ENCODE data around the gene NDUFA6. TPM values are rescaled to one million over a fixed set of nuclear protein-coding genes. Genes with fewer than 3 reads are reported as not detected.

NDUFA6 gene
- total RNA-seq, 2 experiments from 2014 or later = 52.8 to 59.8 TPM

DNA sequence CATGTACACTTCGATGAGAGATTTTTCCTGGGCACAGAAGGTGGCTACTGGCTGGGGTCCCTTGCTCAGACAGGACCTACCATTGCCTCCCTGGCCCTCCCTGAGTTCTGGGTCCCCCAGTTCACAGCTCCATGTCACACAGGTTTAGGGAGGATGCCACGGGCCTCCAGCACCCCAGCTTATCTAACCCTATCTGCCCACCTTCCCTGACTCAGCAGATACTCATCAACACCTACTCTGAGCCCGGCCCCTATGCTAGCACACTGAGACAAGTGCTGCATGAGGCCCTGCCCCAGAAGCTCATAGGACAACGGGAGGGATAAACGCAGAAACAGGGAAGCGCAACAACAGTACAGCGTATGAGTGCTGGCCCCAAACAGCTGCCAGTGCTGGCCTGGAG, 29.5 kb downstream of the NDUFA6 start:
- TF ChIP-seq, protein P1, sequence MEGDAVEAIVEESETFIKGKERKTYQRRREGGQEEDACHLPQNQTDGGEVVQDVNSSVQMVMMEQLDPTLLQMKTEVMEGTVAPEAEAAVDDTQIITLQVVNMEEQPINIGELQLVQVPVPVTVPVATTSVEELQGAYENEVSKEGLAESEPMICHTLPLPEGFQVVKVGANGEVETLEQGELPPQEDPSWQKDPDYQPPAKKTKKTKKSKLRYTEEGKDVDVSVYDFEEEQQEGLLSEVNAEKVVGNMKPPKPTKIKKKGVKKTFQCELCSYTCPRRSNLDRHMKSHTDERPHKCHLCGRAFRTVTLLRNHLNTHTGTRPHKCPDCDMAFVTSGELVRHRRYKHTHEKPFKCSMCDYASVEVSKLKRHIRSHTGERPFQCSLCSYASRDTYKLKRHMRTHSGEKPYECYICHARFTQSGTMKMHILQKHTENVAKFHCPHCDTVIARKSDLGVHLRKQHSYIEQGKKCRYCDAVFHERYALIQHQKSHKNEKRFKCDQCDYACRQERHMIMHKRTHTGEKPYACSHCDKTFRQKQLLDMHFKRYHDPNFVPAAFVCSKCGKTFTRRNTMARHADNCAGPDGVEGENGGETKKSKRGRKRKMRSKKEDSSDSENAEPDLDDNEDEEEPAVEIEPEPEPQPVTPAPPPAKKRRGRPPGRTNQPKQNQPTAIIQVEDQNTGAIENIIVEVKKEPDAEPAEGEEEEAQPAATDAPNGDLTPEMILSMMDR (IDR thresholded peaks at IDR 0.05) = no peak
- intact Hi-C loops (cut with DNase I, micrococcal nuclease) = no loop called here
- Mint-ChIP-seq H3K9me3 (peaks cover 8% of the 10 kb centered on the region), H3K27ac (no peak overlapping the region), H3K4me3 (no peak overlapping the region), H3K4me1 (ENCODE audit: low read depth) (no peaks in the 10 kb centered on the region), H3K27me3 (no peaks in the 10 kb centered on the region), H3K36me3 (ENCODE audit: low read depth) (peaks cover 70% of the 10 kb centered on the region)
- Histone ChIP-seq H3K36me3 (ENCODE audit: insufficient read depth, low read length) (peaks cover 46% of the 10 kb centered on the region), H3K4me3 (ENCODE audit: low read length) (no peak overlapping the region), H3K4me1 (ENCODE audit: insufficient read depth, low read length) (no peaks in the 10 kb centered on the region), H3K27ac (ENCODE audit: low read depth in 1 of 2, low read length in 2 of 2) (no peak overlapping the region), H3K9me3 (ENCODE audit: control insufficient read depth in 1 of 2, insufficient read depth in 1 of 2, low read length in 2 of 2) (peaks cover 3 to 11% of the 10 kb centered on the region in 2 experiments), H3K27me3 (ENCODE audit: control insufficient read depth in 1 of 2, insufficient read depth in 2 of 2, low read length in 2 of 2) (no peaks in the 10 kb centered on the region)
- ATAC-seq (ENCODE audit: poor library complexity) = no peak
- ChIA-PET CTCF (no interaction called here), POLR2A (interaction anchor here (1.2 kb wide), 1 partner anchor 19 kb away, joined by 3 read pairs; the partner anchor contains the start of gene SMDT1)
- DNase-seq = no peak

DNA sequence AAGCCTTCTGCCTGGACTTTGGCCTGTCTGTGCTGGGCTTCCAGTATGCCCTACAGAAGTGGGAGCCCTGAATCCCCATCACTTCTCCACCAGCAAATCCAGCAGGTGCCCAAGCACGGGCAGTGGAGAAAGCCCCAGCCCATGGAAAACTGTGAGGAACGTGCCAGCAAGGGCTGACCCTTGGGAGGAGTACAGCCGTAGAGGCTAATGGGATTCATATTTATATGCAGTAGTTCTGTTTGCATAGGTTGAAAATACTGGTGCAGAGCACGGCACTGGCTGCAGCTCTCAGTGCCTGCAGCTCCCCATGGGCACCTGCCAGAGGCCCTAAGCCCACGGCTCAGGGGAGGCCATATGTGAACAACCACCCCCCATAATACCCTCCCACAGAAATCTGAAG, 30.1 kb downstream of the NDUFA6 start:
- Histone ChIP-seq H3K36me3 (ENCODE audit: insufficient read depth, low read length) (peaks cover 43% of the 10 kb centered on the region), H3K4me3 (ENCODE audit: low read length) (no peak overlapping the region), H3K27me3 (ENCODE audit: control insufficient read depth in 1 of 2, insufficient read depth in 2 of 2, low read length in 2 of 2) (no peaks in the 10 kb centered on the region), H3K27ac (ENCODE audit: low read depth in 1 of 2, low read length in 2 of 2) (no peak overlapping the region), H3K4me1 (ENCODE audit: insufficient read depth, low read length) (no peaks in the 10 kb centered on the region), H3K9me3 (ENCODE audit: control insufficient read depth in 1 of 2, insufficient read depth in 1 of 2, low read length in 2 of 2) (peaks cover 3 to 11% of the 10 kb centered on the region in 2 experiments)
- Mint-ChIP-seq H3K36me3 (ENCODE audit: low read depth) (peaks cover 66% of the 10 kb centered on the region), H3K27ac (no peak overlapping the region), H3K9me3 (peaks cover 8% of the 10 kb centered on the region), H3K27me3 (no peaks in the 10 kb centered on the region), H3K4me1 (ENCODE audit: low read depth) (no peaks in the 10 kb centered on the region), H3K4me3 (no peak overlapping the region)
- no peak for DNase-seq
- TF ChIP-seq, protein P1 (IDR thresholded peaks at IDR 0.05) = no peak
- no peak for ATAC-seq (ENCODE audit: poor library complexity)
- POLR2A ChIA-PET = no interaction called here
- CTCF ChIA-PET = no interaction called here
- intact Hi-C loops (cut with DNase I, micrococcal nuclease) = no loop called here

GRCh38 chr22:42056757-42057511, 33.6 kb downstream of the NDUFA6 start:
- ChIA-PET CTCF (no interaction called here), POLR2A (interaction anchor here (0.6 to 1.7 kb wide), 2 partner anchors 23 to 93 kb away, joined by 3 to 5 read pairs; partner anchors contain the start of gene SMDT1)
- intact Hi-C loops (cut with DNase I, micrococcal nuclease) = no loop called here
- peaks cover 40% of the 10 kb centered on the region for H3K36me3 Mint-ChIP-seq (ENCODE audit: low read depth)
- no peaks in the 10 kb centered on the region for H3K27me3 ChIP-seq (ENCODE audit: control insufficient read depth in 1 of 2, insufficient read depth in 2 of 2, low read length in 2 of 2)
- TF ChIP-seq, protein P1 (IDR thresholded peaks at IDR 0.05) = no peak
- DNase-seq (no peak), ATAC-seq (ENCODE audit: poor library complexity) (no peak)
- peaks cover 30% of the 10 kb centered on the region for H3K36me3 ChIP-seq (ENCODE audit: insufficient read depth, low read length)
- no peaks in the 10 kb centered on the region for H3K4me1 ChIP-seq (ENCODE audit: insufficient read depth, low read length)
- H3K27me3 Mint-ChIP-seq = no peaks in the 10 kb centered on the region
- H3K4me1 Mint-ChIP-seq (ENCODE audit: low read depth) = no peaks in the 10 kb centered on the region
- H3K27ac ChIP-seq (ENCODE audit: low read depth in 1 of 2, low read length in 2 of 2) = no peak overlapping the region
- peaks cover 8% of the 10 kb centered on the region for H3K9me3 Mint-ChIP-seq
- H3K27ac Mint-ChIP-seq = no peak overlapping the region
- no peak overlapping the region for H3K4me3 Mint-ChIP-seq
- H3K9me3 ChIP-seq (ENCODE audit: control insufficient read depth in 1 of 2, insufficient read depth in 1 of 2, low read length in 2 of 2) = peaks cover 3 to 11% of the 10 kb centered on the region in 2 experiments
- H3K4me3 ChIP-seq (ENCODE audit: low read length) = no peak overlapping the region

Data from CD4-positive, alpha-beta T cell (primary cell).